22Rv1 (cell line): Measurements from ENCODE around the gene ATP1A4.

Experiments used
- CTCF ChIP-seq: fragments of 450-650 bp; IDR thresholded peaks from 2 replicates; pipeline ENCODE4 v1.5.1; 2017; ENCODE audit warnings: mild to moderate bottlenecking
- ZFX ChIP-seq: fragments of 450-650 bp; IDR thresholded peaks from 2 replicates; pipeline ENCODE4 v1.6.1; 2017; ENCODE audit warnings: antibody characterized with exemption, borderline replicate concordance

DNA sequence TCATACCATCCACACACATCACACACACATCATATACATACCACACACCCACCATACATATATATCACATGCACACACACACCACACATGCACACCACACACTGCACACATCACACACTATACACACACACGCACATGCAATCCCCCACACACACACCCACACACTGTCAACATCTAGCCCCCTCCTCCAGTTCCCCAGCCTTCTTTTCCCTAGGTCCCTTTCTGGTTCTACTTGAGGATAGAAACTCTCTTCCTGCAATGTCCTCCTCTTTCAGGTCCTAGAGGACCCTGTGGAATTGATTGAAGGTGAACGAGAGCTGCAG lies 43.3 kb downstream of the ATP1A4 start:
- TF ChIP-seq CTCF (no peak), ZFX (no peak)
